Measurements from ENCODE around the gene PRCC. TPM values are rescaled to one million over a fixed set of nuclear protein-coding genes. Genes with fewer than 3 reads are reported as not detected.
A peak's percentile ranks its signal among the peaks of the same experiment; 100 is the strongest.

PRCC gene
- polyA plus RNA-seq, 2 of the 4 experiments (the other 2 are of a cell fraction), result 44.5 to 52.0 TPM

GRCh38 chr1:156741481-156741983 lies 25.8 kb upstream of the PRCC start:
- no peak for FAIRE-seq
- POLR2A ChIA-PET, result interaction anchor here (1.0 to 3.5 kb wide), 7 partner anchors 10 to 118 kb away, joined by 4 to 90 read pairs (median 21); partner anchors contain the start of genes HDGF, ISG20L2, METTL25B and PRCC
- Histone ChIP-seq H3K27ac (peak overlapping the region; percentile 74 to 86), H3K9me3 (no peaks in the 10 kb centered on the region), H3K4me3 (peak overlapping the region; percentile 19; the same call in 2 of the 3 replicates), H3K4me1 (peaks cover 35% of the 10 kb centered on the region), H3K4me2 (peak overlapping the region; percentile 76)
- CTCF ChIA-PET, result interaction anchor here (1.0 to 10.5 kb wide), 8 partner anchors 11 to 149 kb away, joined by 3 to 130 read pairs (median 4); partner anchors contain the start of genes ISG20L2, METTL25B and PRCC
- WGBS (ENCODE audit: missing lambda C conversion rate), result 51% methylated on average over 8 of the region's 8 CpGs
- no peak for ATAC-seq
- TF ChIP-seq TP53 (CRISPR knock-in tag; IDR thresholded peaks at IDR 0.05), result no peak
- TF ChIP-seq HEYL (CRISPR knock-in tag; IDR thresholded peaks at IDR 0.05), result no peak
- TF ChIP-seq FOSB (CRISPR knock-in tag; IDR thresholded peaks at IDR 0.05), result no peak
- no peak for TF ChIP-seq E2F6 (IDR thresholded peaks at IDR 0.05; ENCODE audit: borderline replicate concordance, low read depth)
- TF ChIP-seq ELK1 (IDR thresholded peaks at IDR 0.05; ENCODE audit: low read depth, low read length), result no peak
- peak; percentile 71; the same call in 1 of the 2 replicates for TF ChIP-seq HOXA7 (CRISPR knock-in tag; IDR thresholded peaks at IDR 0.05)
- TF ChIP-seq BHLHE40 (IDR thresholded peaks at IDR 0.05; ENCODE audit: low read depth, low read length), result no peak
- TF ChIP-seq HOXB5 (CRISPR knock-in tag; IDR thresholded peaks at IDR 0.05), result no peak
- 0 out of 2 replicates have a peak, but pooled peaks have one; percentile 51 for TF ChIP-seq TFCP2L1 (CRISPR knock-in tag; IDR thresholded peaks at IDR 0.05)
- no peak for TF ChIP-seq JUNB (IDR thresholded peaks at IDR 0.05)
- TF ChIP-seq HMGXB4 (CRISPR knock-in tag; IDR thresholded peaks at IDR 0.05; ENCODE audit: borderline replicate concordance), result no peak
- no peak for TF ChIP-seq FOSL2 (IDR thresholded peaks at IDR 0.05)
- TF ChIP-seq FOSL2 (CRISPR knock-in tag; IDR thresholded peaks at IDR 0.05), result no peak
- TF ChIP-seq MYC (IDR thresholded peaks at IDR 0.05; ENCODE audit: borderline replicate concordance, low read length), result no peak
- no peak for TF ChIP-seq KDM1A (IDR thresholded peaks at IDR 0.05; ENCODE audit: low read depth)
- TF ChIP-seq CHD2 (IDR thresholded peaks at IDR 0.05; ENCODE audit: low read length, partially characterized antibody), result no peak
- TF ChIP-seq POLR2A (IDR thresholded peaks at IDR 0.05; ENCODE audit: low read length), result no peak
- no peak for DNase-seq (ENCODE audit: low read depth in 1 of 2, low spot score in 1 of 2)

- H3K4me1 ChIP-seq, result peaks cover 35% of the 10 kb centered on the region
- ATAC-seq (no peak), DNase-seq (ENCODE audit: low read depth in 1 of 2, low spot score in 1 of 2) (no peak), FAIRE-seq (no peak)
- H3K4me2 ChIP-seq, result peak overlapping the region; percentile 76
- H3K9me3 ChIP-seq, result no peaks in the 10 kb centered on the region
- H3K4me3 ChIP-seq, result no peak overlapping the region
- TF ChIP-seq ZNF302 (CRISPR knock-in tag; IDR thresholded peaks at IDR 0.05) (no peak), MAFK (IDR thresholded peaks at IDR 0.05; ENCODE audit: partially characterized antibody) (peak; percentile 60)
- peak overlapping the region in 1 of 2 experiments; percentile 86; a peak in 4 of 6 replicates for H3K27ac ChIP-seq
- WGBS (ENCODE audit: missing lambda C conversion rate), result 81% methylated on average over 3 of the region's 3 CpGs
- ChIA-PET POLR2A (interaction anchor here (3.5 kb wide), 1 partner anchor 10 kb away, joined by 50 read pairs; the partner anchor contains the start of gene HDGF), CTCF (interaction anchor here (0.7 to 10.5 kb wide), 3 partner anchors 16 to 52 kb away, joined by 3 to 130 read pairs (median 3); partner anchors contain the start of genes ISG20L2 and METTL25B)
These were observed 25.3 kb upstream of the PRCC start for GRCh38 chr1:156742017-156742416.

GRCh38 chr1:156742801-156743200 lies 24.5 kb upstream of the PRCC start:
- TF ChIP-seq USF2 (IDR thresholded peaks at IDR 0.05) (no peak), RARB (CRISPR knock-in tag; IDR thresholded peaks at IDR 0.05) (no peak), ATOH8 (CRISPR knock-in tag; IDR thresholded peaks at IDR 0.05; ENCODE audit: low read depth) (no peak), KDM5A (IDR thresholded peaks at IDR 0.05) (no peak), REST (IDR thresholded peaks at IDR 0.05) (no peak), TP53 (CRISPR knock-in tag; IDR thresholded peaks at IDR 0.05) (no peak), BHLHE40 (IDR thresholded peaks at IDR 0.05; ENCODE audit: low read depth, low read length) (no peak)
- ChIA-PET POLR2A (interaction anchor here (1.7 to 3.5 kb wide), 2 partner anchors 9 to 15 kb away, joined by 7 to 50 read pairs; partner anchors contain the start of genes HDGF, ISG20L2 and METTL25B), CTCF (interaction anchor here (0.6 to 10.5 kb wide), 5 partner anchors 9 to 1486 kb away, joined by 3 to 130 read pairs (median 3); partner anchors contain the start of genes HDGF, ISG20L2 and METTL25B)
- H3K4me2 ChIP-seq, result no peak overlapping the region
- peaks cover 40% of the 10 kb centered on the region for H3K4me1 ChIP-seq
- H3K4me3 ChIP-seq, result no peak overlapping the region
- no peak for ATAC-seq
- FAIRE-seq, result no peak
- no peak for DNase-seq (ENCODE audit: low read depth in 1 of 2, low spot score in 1 of 2)
- 94% methylated on average over 4 of the region's 4 CpGs for WGBS (ENCODE audit: missing lambda C conversion rate)
- H3K9me3 ChIP-seq, result no peaks in the 10 kb centered on the region
- H3K27ac ChIP-seq, result peak overlapping the region in 1 of 2 experiments; percentile 12; a peak in 2 of 6 replicates

Data from A549 (cell line).